EH (cell line): ENCODE measurements around the gene CHRM5.
"Not testable (repeated sequence)": the region's sequence is repeated elsewhere in the genome, so short reads cannot be mapped to it uniquely, and the experiment has no call there.

ENCODE experiments used
- DNase-seq: peaks from one replicate; pipeline ENCODE4 v3.0.0-alpha.2; 2015; ENCODE audit warnings: low read depth

The CHRM5 gene

DNA sequence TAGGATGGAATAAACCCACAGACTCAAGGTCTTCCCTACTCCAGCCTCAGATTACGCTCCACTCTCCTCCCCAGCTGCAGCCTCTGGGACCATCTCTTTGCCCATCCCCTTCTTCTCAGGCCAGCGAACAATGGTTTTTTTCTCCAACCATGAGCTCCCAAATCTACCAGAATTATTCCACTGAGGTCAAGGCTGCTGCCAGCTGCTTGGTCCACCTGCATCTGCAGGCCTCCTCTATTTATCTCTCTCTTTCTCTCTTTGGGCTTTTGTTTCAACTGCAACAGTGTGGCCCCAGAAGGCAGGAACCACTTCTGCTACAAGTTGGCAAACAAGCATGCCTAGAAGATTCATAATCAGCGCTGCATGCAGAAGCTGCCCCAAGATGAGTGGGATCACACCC is 19.1 kb downstream of the CHRM5 start:
- no peak for DNase-seq

DNA sequence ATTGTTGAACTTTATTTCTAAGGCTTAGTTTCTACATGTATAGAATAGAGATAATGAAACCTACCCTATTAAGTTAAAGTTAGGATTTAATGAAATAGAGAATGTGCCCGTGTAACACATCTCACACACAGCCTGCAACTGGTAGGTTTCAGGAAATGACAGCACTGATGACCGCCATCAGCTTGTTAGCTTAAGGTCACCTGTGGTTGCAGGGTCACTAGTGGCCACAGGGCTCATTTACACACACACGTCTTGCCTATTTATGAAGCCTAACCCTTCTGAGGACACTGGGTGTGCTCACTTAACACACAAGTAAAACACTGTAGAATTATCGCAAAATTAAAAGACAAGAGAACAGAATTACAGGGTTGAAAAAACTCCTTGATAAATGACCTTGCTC is 20.1 kb downstream of the CHRM5 start:
- DNase-seq, result peak; percentile 47

DNA sequence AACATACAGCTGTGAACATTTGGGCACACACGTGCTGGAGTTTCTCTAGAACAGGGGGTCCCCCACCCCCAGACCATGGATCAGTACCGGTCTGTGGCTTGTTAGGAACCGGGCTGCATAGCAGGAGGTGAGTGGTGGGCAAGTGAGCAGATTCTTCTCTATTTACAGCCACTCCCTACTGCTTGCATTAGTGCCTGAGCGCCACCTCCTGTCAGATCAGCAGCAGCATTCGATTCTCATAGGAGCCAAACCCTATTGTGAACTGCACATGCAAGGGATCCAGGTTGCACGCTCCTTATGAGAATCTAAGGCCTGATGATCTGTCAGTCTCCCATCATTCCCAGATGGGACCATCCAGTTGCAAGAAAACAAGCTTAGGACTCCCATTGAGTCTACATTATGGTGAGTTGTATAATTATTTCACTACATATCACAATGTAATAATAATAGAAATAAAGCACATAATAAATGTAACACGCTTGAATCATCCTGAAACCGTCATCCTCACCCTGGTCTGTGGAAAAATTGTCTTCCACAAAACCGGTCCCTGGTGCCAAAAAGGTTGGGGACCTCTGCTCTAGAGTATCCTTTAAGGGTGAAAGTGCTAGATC is 25.8 kb downstream of the CHRM5 start:
- peak; percentile 42 for DNase-seq

DNA sequence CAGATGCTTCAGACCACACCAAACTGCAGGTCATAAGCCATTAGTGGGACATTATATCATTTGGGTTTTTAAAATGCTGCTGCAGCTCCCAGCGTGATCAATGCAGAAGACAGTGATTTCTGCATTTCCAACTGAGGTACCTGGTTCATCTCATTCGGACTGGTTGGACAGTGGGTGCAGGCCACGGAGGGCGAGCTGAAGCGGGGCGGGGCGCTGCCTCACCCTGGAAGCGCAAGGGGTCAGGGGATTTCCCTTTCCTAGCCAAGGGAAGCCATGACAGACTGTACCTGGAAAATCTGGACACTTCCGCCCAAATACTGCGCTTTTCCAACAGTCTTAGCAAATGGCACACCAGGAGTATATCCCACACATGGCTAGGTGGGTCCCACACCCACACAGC is 27.4 kb downstream of the CHRM5 start:
- not testable (repeated sequence) for DNase-seq

DNA sequence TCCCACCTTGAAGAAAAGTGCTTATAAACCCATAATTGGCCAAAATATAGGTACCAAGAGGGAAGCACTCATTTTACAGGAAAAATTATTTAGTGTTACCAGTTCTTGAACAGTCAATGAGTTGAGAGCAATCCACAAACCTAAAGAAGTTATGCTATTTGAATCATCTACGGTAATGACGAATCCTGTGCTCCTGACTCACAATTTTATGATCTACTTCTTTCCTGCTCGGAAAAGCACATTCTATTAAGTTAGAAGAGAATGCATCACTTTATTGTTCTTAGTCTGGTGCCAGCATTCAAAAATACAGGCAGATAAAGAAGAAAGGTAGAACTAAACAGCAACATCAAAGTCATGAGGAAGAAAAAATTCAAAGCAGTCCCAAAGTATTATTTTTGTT is 33.2 kb downstream of the CHRM5 start:
- peak; percentile 59 for DNase-seq

DNA sequence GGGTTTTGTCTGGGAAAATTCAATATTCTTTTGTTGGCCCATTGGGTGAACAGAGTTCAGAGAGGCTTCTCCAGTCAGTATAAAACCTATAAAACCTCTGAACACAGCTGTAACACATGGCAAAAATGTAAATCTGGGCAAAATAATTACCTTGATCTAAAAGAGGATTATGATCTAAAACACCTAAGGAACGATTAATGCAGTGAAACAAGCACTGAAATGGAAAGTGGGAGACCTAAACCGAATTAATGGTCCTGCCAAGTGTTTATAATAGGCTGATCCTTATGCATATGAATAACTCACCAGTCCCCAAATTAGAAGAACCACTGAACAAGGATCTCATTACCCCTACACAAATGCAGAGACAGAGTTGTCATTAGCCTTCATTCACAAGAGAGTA is 38.1 kb downstream of the CHRM5 start:
- DNase-seq, result no peak

DNA sequence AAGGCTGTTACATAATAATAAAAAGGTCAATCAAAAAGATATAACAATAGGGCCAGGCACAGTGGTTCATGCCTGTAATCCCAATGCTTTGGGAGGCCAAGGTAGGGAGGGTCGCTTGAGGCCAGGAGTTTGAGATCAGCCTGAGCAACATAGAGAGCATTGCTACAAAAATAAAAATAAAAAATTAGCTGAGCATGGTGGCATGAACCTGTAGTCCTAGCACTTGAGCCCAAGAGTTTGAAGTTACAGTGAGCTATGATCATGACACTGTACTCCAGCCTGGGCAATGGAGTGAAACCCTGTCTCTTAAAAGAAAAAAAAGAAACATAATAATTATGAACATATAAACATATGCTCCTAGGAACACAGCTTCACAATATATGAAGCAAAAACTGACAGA is 41.4 kb downstream of the CHRM5 start:
- no peak for DNase-seq

DNA sequence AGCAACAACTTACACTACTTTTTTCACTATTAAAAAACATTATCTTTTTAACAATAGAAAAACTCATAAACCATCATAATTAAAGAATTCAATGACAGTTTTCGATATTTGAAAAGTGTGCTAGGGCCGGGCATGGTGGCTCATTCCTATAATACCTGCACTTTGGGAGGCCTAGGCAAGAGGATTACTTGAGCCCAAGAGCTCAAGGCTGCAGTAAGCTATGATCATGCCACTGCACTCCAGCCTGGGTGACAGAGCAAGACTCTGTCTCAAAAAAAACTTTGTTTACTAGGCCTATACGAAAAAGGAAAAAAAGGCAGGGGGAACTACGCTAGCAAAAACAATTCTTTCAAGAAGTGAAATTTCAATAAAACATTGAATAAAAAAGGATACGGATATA is 42.6 kb downstream of the CHRM5 start:
- no peak for DNase-seq

DNA sequence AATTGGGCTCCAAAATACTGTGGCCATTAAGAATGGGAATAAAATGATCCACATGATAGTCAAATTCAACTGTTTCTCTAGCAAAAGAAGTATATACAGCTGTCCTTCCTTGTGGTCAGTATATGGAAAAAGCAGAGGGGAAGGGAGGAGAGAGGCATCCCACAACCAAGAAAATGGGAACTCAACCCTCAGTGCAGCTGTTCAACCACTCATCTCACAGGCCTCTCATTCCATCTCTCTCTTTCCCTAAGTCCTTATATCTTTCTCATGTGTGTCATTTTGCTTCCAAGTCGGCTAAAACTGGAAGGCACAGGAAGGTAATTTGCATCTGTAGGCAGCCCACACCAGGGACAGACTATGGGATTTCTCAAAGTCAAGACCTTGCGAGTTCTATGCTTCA is 43.2 kb downstream of the CHRM5 start:
- DNase-seq, result no peak

DNA sequence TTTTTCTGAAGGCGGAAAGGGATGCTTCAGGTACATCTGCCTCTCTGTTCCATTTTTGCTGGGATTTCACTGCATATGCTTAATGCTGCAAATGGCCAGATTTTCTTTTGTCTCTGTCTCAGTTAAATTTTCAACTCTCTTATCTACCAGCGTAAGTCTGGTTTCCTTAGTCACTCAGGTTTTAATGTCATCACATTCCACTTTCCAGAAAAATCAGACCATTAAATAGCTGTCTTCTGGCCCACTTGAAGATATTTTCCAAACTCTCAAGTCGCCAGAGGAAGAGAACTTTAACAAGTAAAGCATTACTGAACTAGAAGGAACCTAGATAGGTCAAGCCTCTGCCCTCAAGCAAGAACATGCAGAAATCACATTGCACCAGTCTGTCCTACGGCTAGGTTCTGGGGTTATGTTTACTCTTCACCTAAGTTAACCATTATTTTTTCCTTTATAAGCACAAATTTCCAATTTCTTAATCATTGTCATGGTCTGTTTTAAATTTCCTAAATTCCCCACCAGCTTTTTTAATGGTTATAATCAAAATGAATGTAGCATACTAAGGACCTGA is 44.2 kb downstream of the CHRM5 start:
- DNase-seq, result peak; percentile 41

DNA sequence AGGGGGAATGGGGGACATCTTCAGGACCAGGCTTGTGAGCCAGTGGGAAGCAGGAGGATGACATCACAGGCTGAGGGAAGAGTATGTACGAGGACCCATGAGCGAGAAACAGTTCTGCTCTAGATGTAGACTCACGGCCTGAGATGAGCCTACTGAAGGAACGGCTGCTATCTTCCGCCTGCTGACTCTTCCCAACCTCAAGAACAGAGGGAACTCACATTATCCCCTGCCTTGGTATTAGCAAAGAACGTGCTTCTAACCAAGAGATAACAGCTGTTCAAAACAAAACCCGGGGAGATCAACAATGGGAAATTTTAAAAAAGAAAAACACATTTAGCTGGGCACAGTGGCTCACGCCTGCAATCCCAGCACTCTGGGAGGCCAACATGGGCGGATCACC is 45.4 kb downstream of the CHRM5 start:
- DNase-seq, result no peak

DNA sequence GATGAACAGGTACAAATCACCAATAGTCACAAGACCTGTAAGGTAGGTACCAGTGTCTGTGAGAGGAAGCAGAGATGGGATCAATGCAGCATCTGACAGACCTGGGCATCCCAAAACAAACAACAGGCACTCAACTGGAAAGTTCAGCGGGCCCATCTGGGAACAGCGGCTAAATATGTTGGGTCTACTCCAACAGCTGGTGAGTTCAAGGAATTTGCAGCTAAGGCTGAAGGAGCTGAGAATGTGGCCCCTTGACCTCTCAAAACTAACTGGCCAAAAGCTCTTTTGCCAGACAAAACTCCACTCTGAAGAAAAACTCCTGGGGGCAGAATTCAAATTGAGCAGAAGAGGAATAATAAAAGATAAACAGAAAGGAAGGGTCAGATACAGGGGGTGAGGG is 46.3 kb downstream of the CHRM5 start:
- peak; percentile 44 for DNase-seq

DNA sequence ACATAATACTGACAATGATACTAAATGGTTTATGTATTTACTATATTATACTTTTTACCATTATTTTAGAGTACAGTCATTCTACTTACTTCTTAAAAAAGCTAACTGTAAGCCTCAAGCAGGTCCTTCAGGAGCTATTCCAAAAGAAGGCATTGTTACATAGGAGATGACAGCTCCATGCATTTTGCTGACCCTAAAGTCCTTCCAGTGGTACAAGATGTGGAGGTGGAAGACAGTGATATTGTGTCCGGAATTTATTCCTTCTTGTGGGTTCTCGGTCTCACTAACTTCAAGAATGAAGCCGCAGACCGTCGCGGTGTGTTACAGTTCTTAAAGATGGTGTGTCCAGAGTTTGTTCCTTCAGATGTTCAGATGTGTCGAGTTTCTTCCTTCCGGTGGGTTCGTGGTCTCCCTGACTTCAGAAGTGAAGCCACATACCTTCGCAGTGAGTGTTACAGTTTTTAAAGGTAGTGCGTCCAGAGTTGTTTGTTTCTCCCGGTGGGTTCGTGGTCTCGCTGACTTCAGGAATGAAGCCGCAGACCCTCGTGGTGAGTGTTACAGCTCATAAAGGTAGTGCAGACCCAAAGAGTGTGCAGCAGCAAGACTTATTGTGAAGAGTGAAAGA is 49.8 kb downstream of the CHRM5 start:
- no peak for DNase-seq

DNA sequence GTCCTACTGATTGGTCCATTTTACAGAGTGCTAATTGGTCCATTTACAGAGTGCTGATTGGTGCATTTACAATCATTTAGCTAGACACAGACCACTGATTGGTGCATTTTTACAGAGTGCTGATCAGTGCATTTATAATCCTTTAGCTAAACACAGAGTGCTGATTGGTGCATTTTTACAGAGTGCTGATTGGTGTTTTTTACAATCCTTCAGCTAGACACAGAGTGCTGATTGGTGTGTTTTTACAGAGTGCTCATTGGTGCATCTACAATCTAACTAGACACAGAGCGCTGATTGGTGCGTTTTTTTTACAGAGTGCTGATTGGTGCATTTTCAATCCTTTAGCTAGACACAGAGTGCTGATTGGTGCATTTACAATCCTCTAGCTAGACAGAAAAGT is 50.4 kb downstream of the CHRM5 start:
- not testable (repeated sequence) for DNase-seq

DNA sequence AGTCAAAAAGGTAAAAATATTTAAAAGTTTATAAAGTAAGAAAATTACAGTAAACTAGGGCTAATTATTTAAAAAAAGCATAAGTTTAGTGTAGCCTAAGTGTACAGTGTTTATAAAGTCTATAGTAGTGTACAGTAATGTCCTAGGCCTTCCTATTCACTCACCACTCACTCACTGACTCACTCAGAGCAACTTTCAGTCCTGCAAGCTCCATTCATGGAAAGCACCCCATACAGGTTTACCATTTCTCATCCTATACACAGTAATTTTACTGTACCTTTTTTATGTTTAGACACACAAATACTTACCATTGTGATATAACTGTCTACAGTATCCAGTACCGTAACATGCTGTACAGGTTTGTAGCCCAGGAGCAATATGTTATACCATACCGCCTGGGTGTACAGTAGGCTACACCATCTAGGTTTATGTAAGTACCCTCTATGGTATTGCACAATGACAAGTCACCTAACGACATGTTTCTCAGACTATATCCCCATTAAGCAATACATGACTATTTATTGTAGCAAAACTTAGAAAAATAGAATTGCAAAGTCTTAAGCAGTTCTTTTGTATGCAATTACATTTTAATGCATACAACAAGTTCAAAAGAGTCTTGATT is 51.2 kb downstream of the CHRM5 start:
- no peak for DNase-seq

DNA sequence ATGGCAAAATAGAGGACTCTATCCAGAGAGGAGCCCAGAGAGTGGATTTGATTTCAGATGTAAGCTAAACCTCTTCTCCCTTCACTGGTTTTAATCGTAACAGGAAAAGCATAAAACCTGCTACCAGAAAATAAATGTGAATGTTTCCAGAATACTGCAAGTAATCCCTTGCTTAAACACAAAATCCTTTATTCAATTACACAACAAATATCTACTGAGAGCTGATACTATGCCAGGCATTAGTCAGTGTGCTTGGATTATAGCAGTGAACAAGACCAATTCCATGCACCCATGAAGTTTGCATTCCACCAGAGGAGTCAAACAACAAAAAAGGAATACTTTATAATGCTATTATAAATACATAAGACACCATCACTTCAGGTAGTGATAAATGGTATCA is 55.6 kb downstream of the CHRM5 start:
- DNase-seq, result no peak

DNA sequence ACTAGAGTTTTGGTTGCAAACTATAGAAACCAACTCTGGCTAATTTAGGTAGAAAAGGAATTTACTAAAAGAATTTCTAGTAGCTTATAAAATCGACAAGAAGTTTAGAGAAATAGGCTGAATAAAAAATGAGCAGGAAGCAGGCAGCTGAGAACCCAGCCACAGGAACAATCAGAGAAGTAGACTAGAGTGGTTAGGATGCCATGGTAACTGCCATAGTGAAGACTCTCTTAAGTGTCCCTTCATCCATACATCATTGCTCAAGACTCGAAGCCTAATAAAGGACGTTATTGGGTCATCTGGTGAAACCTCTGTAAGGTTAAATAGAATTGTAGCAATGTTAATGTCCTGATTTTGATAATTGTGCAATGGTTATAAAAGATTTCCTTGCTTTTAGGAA is 57.0 kb downstream of the CHRM5 start:
- DNase-seq, result no peak

DNA sequence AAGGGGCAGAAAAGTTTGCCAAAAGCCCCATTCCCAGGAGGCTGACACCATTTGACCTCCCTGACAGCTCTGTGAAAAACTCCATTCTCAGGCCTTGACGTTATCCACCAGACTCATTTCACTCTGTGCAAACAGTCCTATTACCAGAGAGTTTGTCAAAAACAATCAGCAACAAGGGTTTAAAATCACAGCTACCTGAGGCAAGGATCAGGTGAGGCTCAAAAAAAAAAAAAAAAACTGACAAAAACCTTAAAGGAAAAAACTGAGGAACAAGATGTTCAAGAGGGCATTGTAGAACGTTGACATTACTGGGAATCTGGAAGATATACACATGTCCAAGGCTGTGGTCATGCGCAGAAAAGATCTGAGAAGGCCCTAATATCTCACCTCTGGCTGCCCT is 59.3 kb downstream of the CHRM5 start:
- DNase-seq, result no peak

DNA sequence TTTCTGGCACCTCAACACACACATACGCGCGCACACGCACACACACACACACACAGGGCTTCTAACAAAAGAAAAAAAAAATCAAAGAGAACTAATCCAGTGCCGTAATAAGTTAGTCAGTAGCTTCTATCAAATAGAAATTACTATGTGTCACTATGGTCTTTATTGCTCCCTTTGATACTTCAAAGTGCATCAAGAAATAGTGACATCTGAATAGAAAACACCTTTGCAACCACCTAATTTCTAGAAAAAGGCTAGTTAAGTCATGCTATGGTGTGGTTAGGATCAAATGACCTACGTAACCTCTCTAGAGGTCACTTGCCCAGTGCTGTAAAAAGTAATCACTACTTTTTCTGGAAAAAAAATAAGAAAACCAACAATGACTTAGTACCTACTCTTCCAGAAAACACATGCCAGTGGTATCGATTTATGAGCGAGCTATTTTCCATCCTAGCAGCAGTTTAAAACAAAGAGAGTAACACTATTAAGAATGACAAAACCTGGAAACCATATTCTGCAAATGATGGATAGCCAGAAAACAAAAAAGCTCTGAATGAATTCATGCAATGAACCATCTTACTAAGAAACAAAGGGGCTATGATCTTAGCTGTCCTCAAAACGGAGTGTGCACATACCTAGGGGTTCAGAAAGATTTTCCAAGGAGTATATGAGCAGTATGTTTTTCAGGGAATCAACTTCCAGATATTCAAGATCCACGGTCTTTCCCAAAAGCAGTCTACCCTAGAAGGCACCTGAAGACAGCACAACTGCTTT is 63.9 kb downstream of the CHRM5 start:
- no peak for DNase-seq

DNA sequence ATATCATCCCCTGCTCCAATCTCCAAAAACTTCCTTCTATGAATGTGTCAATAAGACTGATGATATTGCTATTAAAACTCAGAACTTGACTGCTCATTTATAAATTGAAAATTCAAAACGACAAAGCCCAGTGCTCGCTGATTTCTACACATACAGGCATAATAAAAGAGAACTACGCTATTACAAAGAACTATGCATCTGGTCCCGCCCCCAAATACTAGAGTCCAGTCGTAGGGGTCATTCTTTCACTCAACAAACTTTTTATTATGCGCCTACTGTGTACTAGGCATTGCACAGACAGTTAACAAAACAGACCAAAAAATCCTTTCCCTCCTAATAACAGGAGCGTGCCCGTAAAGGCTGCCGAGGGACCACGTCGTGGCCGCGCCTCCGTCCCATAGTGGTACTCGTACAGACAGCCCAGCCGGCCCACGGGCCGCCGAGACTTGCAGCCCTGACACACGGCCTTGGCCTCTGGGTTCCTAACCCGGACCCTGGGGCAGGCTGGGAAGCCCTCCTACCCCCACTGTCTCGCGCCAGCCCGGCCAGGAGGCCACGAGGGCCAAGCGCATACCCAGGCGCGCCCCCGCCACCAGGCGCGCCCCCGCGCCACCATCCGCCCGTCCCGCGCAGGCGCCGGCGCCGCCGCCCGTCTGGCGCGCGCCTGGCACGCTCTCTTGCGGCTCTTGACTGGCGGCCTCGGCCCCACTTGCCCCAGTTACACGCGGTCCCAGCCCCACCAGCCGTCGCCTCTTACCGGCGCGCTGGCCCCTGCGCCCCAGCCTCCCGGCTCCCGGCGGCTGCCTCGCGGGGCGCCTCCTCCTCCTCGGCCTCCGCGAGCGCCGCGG is 70.0 kb downstream of the CHRM5 start:
- peak; percentile 79 for DNase-seq

DNA sequence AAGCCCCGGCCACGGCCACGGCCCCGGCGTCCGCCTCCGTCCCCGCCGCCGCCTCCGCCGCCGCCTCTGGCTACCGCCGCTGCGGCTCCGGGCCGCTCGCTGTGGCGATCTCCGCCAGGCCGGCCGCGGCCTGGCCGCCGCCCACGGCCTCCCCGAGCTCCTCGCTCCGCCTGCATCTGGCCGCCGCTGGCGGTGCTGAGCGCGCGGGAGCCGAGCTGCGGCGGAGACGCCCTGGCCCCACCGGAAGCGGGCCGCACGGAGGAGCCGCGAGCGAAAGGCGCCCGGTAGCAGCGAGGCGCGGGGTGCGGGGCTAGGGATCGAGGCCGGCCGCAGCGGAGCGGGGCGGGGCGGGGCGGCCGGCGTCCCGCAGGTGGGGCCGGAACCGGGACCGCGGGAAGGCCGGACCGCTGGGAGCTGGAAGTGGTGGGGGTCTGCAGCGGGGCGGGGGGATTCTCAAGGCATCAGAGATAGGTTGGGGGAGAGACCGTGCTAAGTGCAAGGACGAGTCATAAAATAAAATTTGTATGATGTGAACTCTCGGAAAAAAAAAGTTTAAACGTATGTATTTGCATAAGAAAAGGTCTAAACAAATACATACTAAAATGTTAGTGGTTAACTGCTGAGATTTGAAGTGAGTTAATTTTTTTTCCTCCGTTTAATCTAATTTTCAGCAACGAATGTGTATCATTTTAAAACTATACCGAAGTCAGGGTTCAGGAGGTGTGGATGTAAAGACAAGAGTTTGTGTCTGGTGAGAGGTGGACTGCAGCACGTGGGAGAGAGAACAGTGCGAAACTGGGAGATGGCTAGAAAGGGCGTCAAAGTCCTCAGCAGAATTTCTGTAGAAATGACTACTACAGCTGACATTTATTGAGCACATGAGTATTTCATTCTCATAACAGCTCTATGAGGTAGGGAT is 70.8 kb downstream of the CHRM5 start, which contains the start of gene AVEN:
Gene AVEN, minus strand, starts transcription at position 334 of the 919 bp plus-strand sequence. Its CDS starts 158 bp downstream, at position 176.
- DNase-seq, result peak; percentile 67
